IMR-90 (cell line): Measurements from ENCODE around the gene PCDH12. TPM values are rescaled to one million over a fixed set of nuclear protein-coding genes. Genes with fewer than 3 reads are reported as not detected.

Experiments used
- ATAC-seq: fragments of 200-7000 bp; cut with Tn5 transposase; 2 replicates; pipeline ENCODE4 v1.9.1; 2020; ENCODE audit warnings: low read depth, mild to moderate bottlenecking, moderate library complexity
- BruUV-seq: library from RNA; stranded (reverse); fragments of 400-500 nt; replicated peaks from 2 replicates; lab custom pipeline; 2021; lab: Mats Ljungman, UMichigan
- CTCF ChIA-PET: fragments of 300-600 bp; formaldehyde crosslinking; extraction: SDS; loops from one replicate; lab custom pipeline; 2021; ENCODE audit warnings: antibody characterized with exemption; lab: Yijun Ruan, JAX
- POLR2A ChIA-PET: fragments of 300-600 bp; sonication (Branson Sonifier 250); formaldehyde crosslinking; loops from one replicate; lab custom pipeline; 2022; ENCODE audit warnings: antibody characterized with exemption; ENCODE audit not compliant: unreplicated experiment; lab: Charles Lee
- DNase-seq: peaks from one replicate; pipeline ENCODE4 v3.0.0; 2013
- H2AFZ ChIP-seq: replicated peaks from 2 replicates; pipeline ENCODE3; 2013; ENCODE audit warnings: low read length, mild to moderate bottlenecking; ENCODE audit not compliant: poor library complexity
- H2AK5ac ChIP-seq: 2 replicates; pipeline ENCODE4 v1.6.1; 2013; ENCODE audit warnings: low read depth, low read length, inconsistent platforms
- H2AK9ac ChIP-seq: replicated peaks from 2 replicates; pipeline ENCODE3; 2013; ENCODE audit warnings: mild to moderate bottlenecking, low read depth, low read length, moderate library complexity; ENCODE audit not compliant: poor library complexity
- H2BK120ac ChIP-seq: 2 replicates; pipeline ENCODE4 v1.6.1; 2013; ENCODE audit warnings: low read depth, low read length, inconsistent platforms
- H2BK15ac ChIP-seq: 3 replicates; pipeline ENCODE4 v1.6.1; 2013; ENCODE audit warnings: low read depth, low read length, inconsistent platforms
- H2BK20ac ChIP-seq: 2 replicates; pipeline ENCODE4 v1.6.1; 2013; ENCODE audit warnings: low read depth, mild to moderate bottlenecking, inconsistent platforms, low read length, moderate library complexity
- H2BK5ac ChIP-seq: 2 replicates; pipeline ENCODE4 v1.6.1; 2013; ENCODE audit warnings: mild to moderate bottlenecking, low read depth, low read length, inconsistent platforms; ENCODE audit not compliant: poor library complexity, severe bottlenecking
- H3K14ac ChIP-seq: replicated peaks from 2 replicates; pipeline ENCODE4 v1.6.1; 2013; ENCODE audit warnings: low read depth, low read length, inconsistent platforms
- H3K18ac ChIP-seq: 2 replicates; pipeline ENCODE4 v1.6.1; 2013; ENCODE audit warnings: low read depth, low read length, control low read depth
- H3K23ac ChIP-seq: 2 replicates; pipeline ENCODE4 v1.6.1; 2013; ENCODE audit warnings: low read depth, low read length, inconsistent platforms
- H3K27ac ChIP-seq: 2 replicates; pipeline ENCODE4 v1.5.1; 2013; ENCODE audit warnings: mild to moderate bottlenecking, control low read depth, low read length; ENCODE audit not compliant: insufficient read depth
- H3K27me3 ChIP-seq: 2 replicates; pipeline ENCODE4 v1.6.1; 2013; ENCODE audit warnings: low read length; ENCODE audit not compliant: control insufficient read depth, insufficient read depth
- H3K36me3 ChIP-seq: 2 replicates; pipeline ENCODE4 v1.6.1; 2013; ENCODE audit warnings: low read length, mixed read lengths; ENCODE audit not compliant: control insufficient read depth, insufficient read depth
- H3K4ac ChIP-seq: 2 replicates; pipeline ENCODE4 v1.6.1; 2013; ENCODE audit warnings: low read depth, low read length, inconsistent platforms
- H3K4me1 ChIP-seq: 2 replicates; pipeline ENCODE4 v1.6.1; 2013; ENCODE audit warnings: low read length, mixed read lengths; ENCODE audit not compliant: control insufficient read depth, insufficient read depth
- H3K4me2 ChIP-seq: 2 replicates; pipeline ENCODE4 v1.6.1; 2013; ENCODE audit warnings: low read depth, mild to moderate bottlenecking, control low read depth, low read length, moderate library complexity
- H3K4me3 ChIP-seq: 2 replicates; pipeline ENCODE4 v1.5.1; 2013; ENCODE audit warnings: low read depth, mild to moderate bottlenecking, control low read depth, low read length, moderate library complexity; ENCODE audit not compliant: insufficient read depth
- H3K56ac ChIP-seq: 2 replicates; pipeline ENCODE4 v1.6.1; 2013; ENCODE audit warnings: low read length, inconsistent platforms; ENCODE audit not compliant: insufficient read depth; ENCODE audit errors: extremely low read depth
- H3K79me1 ChIP-seq, 2 experiments: 2 replicates each; pipeline ENCODE4 v1.6.1; 2013; ENCODE audit warnings: low read length in 2 of 2, inconsistent platforms in 1 of 2, low read depth in 1 of 2
- H3K9ac ChIP-seq: 2 replicates; pipeline ENCODE4 v1.6.1; 2013; ENCODE audit warnings: low read depth, low read length, control low read depth
- H3K9me1 ChIP-seq: 2 replicates; pipeline ENCODE4 v1.6.1; 2013; ENCODE audit warnings: low read length, inconsistent platforms; ENCODE audit not compliant: insufficient read depth
- H3K9me3 ChIP-seq: 2 replicates; pipeline ENCODE4 v1.6.1; 2013; ENCODE audit warnings: low read length; ENCODE audit not compliant: control insufficient read depth, insufficient read depth
- H4K20me1 ChIP-seq: 2 replicates; pipeline ENCODE4 v1.6.1; 2013; ENCODE audit warnings: low read length, inconsistent platforms; ENCODE audit not compliant: insufficient read depth
- H4K5ac ChIP-seq: 2 replicates; pipeline ENCODE4 v1.6.1; 2013; ENCODE audit warnings: mild to moderate bottlenecking, low read depth, low read length, control low read depth
- H4K8ac ChIP-seq, 2 experiments: 2 replicates each; pipeline ENCODE4 v1.6.1; 2013; ENCODE audit warnings: low read depth in 2 of 2, low read length in 2 of 2, control low read depth in 1 of 2, inconsistent platforms in 1 of 2
- H4K91ac ChIP-seq: 2 replicates; pipeline ENCODE4 v1.6.1; 2013; ENCODE audit warnings: low read depth, low read length, inconsistent platforms; ENCODE audit not compliant: insufficient read depth
- CEBPB ChIP-seq: IDR thresholded peaks from 2 replicates; pipeline ENCODE4 v1.6.1; 2012; ENCODE audit warnings: low read depth, low read length, improper control_type of control experiment
- WGBS, 2 experiments: methylation state at CpG; one replicate each; pipeline versions ENCODE4 v1.1.5 to v1.1.7; 2013; ENCODE audit warnings: missing lambda C conversion rate in 2 of 2; ENCODE audit not compliant: insufficient read length in 1 of 2; ENCODE audit errors: extremely low coverage in 2 of 2; 5-methylcytosine and 5-hydroxymethylcytosine counted together
- dilution Hi-C: fragments of 300-500 bp; cut with HindIII; formaldehyde crosslinking; loops from one replicate; pipeline ENCODE4 v1.14.3; 2018; ENCODE audit warnings: low sequenced_read_pairs; ENCODE audit not compliant: unreplicated experiment
- in situ Hi-C: fragments of 300-500 bp; cut with MboI; formaldehyde crosslinking; loops from 3 replicates; pipeline ENCODE4 v1.14.3; 2019; ENCODE audit warnings: low sequenced_read_pairs, inconsistent platforms, mixed read lengths
- intact Hi-C: fragments of 100-400 bp; cut with micrococcal nuclease; formaldehyde crosslinking; loops from 2 replicates; pipeline ENCODE4 v1.10.0; 2022
- polyA plus RNA-seq, 3 experiments: library from polyadenylated mRNA; depleted of rRNA; stranded (reverse); fragments of >200 nt; gene quantifications; 2 replicates each; pipeline ENCODE4 v1.2.3, GENCODE V29; 2012; ENCODE audit warnings: low replicate concordance in 1 of 3
- total RNA-seq: library from RNA; depleted of rRNA; stranded (reverse); fragments of >200 nt; gene quantifications from 2 replicates; pipeline ENCODE4 v1.2.3, GENCODE V29; 2012

The PCDH12 gene
- total and polyA plus RNA-seq, 2 of the 4 experiments (the other 2 are of a cell fraction): 0.02 to 0.18 TPM

- intact Hi-C loops (no loop called here), in situ Hi-C loops (no loop called here), dilution Hi-C loops (no loop called here)
- peaks cover 29 to 30% of the 10 kb centered on the region in 2 experiments for H3K79me1 ChIP-seq
- H4K20me1 ChIP-seq: no peaks in the 10 kb centered on the region
- no peak overlapping the region for H3K9ac ChIP-seq
- no peak overlapping the region for H2AK9ac ChIP-seq
- no peak overlapping the region for H3K56ac ChIP-seq
- H3K27ac ChIP-seq: no peak overlapping the region
- H3K27me3 ChIP-seq: no peaks in the 10 kb centered on the region
- no peak overlapping the region for H3K4ac ChIP-seq
- no peak overlapping the region for H3K23ac ChIP-seq
- no peak overlapping the region for H2AFZ ChIP-seq
- peaks cover 5% of the 10 kb centered on the region for H3K4me1 ChIP-seq
- DNase-seq: no peak
- no peak overlapping the region for H3K4me2 ChIP-seq
- H3K36me3 ChIP-seq: peaks cover 41% of the 10 kb centered on the region
- H2BK120ac ChIP-seq: no peak overlapping the region
- H3K18ac ChIP-seq: no peak overlapping the region
- no peak overlapping the region for H4K5ac ChIP-seq
- no peak for TF ChIP-seq CEBPB
- no TSS peak for BruUV-seq
- no peak for ATAC-seq
- H3K4me3 ChIP-seq: no peak overlapping the region
- no peak overlapping the region for H2BK20ac ChIP-seq
- no peak overlapping the region for H4K8ac ChIP-seq
- no peaks in the 10 kb centered on the region for H3K9me3 ChIP-seq
- H3K14ac ChIP-seq: no peak overlapping the region
- no CpG with 5 or more reads among the region's 2 CpGs for WGBS, 2 experiments
- H2BK5ac ChIP-seq: no peak overlapping the region
- POLR2A ChIA-PET: no interaction called here
- H2BK15ac ChIP-seq: no peak overlapping the region
- no peak overlapping the region for H2AK5ac ChIP-seq
- H3K9me1 ChIP-seq: peaks cover 3% of the 10 kb centered on the region; the same call in 1 of the 2 replicates
- no peak overlapping the region for H4K91ac ChIP-seq
- CTCF ChIA-PET: no interaction called here
Measured at GRCh38 chr5:141926434-141926833, 31.6 kb downstream of the PCDH12 start.
